Uterus (tissue), 2 donors: Measurements from ENCODE around the gene ARHGAP8.

Experiments
- CTCF ChIP-seq, 4 experiments: fragments of 200-600 bp in 2 of 4; fragments of 450-650 bp in 2 of 4; sonication (generic) in 2 of 4; IDR thresholded peaks; one replicate each; pipeline ENCODE4 v1.5.1; 2016 to 2019; ENCODE audit warnings: antibody characterized with exemption in 4 of 4, mild to moderate bottlenecking in 2 of 4, moderate library complexity in 1 of 4
- POLR2A ChIP-seq, 2 donors: fragments of 450-650 bp; IDR thresholded peaks; one replicate each; pipeline ENCODE4 v1.6.1; 2016; ENCODE audit warnings: antibody characterized with exemption in 2 of 2, mild to moderate bottlenecking in 1 of 2, moderate library complexity in 1 of 2

- TF ChIP-seq CTCF (IDR thresholded peaks at IDR 0.05) = no peak
- no peak for TF ChIP-seq POLR2A (IDR thresholded peaks at IDR 0.05)
Measured at GRCh38 chr22:44823806-44824205, 71.4 kb downstream of the ARHGAP8 start.
